Measurements from ENCODE around the gene CEP135. TPM values are rescaled to one million over a fixed set of nuclear protein-coding genes. Genes with fewer than 3 reads are reported as not detected.

The CEP135 gene
- total RNA-seq, result 10 to 100 TPM; 18.0 to 18.8 TPM

GRCh38 chr4:55948726-55949481 lies at the start of gene CEP135:
TSS of gene CEP135 (plus strand) at chr4:55948945. CDS start at chr4:55952131, 3,186 bp downstream.
- Mint-ChIP-seq H3K4me3 (peak within 1 kb of the TSS; percentile 78), H3K36me3 (ENCODE audit: low read depth) (peaks cover 20% of the 10 kb centered on the region), H3K27ac (peak within 1 kb of the TSS; percentile 94), H3K9me3 (peaks cover 7% of the 10 kb centered on the region), H3K27me3 (no peaks in the 10 kb centered on the region), H3K4me1 (peaks cover 46% of the 10 kb centered on the region)
- ChIA-PET POLR2A (interaction anchor here (0.6 to 3.4 kb wide), 26 partner anchors 9 to 1029 kb away, joined by 3 to 27 read pairs (median 5); partner anchors contain the start of genes AASDH, EXOC1, NOA1 and PAICS), CTCF (interaction anchor here (0.6 to 2.8 kb wide), 47 partner anchors 9 to 1029 kb away, joined by 3 to 24 read pairs (median 4); partner anchors contain the start of genes AASDH, EXOC1, NOA1 and PAICS)
- DNase-seq, result peak; percentile 95

GRCh38 chr4:55902677-55903076 lies 46.1 kb upstream of the CEP135 start:
- H3K27me3 Mint-ChIP-seq, result no peaks in the 10 kb centered on the region
- no peaks in the 10 kb centered on the region for H3K9me3 Mint-ChIP-seq
- H3K4me3 Mint-ChIP-seq, result no peak overlapping the region
- H3K27ac Mint-ChIP-seq, result no peak overlapping the region
- POLR2A ChIA-PET, result no interaction called here
- peaks cover 12% of the 10 kb centered on the region for H3K4me1 Mint-ChIP-seq
- CTCF ChIA-PET, result interaction anchor here (0.7 kb wide), 1 partner anchor 9 kb away, joined by 3 read pairs; no protein-coding TSS in a partner anchor
- no peak for DNase-seq
- H3K36me3 Mint-ChIP-seq (ENCODE audit: low read depth), result peaks cover 44% of the 10 kb centered on the region

DNA sequence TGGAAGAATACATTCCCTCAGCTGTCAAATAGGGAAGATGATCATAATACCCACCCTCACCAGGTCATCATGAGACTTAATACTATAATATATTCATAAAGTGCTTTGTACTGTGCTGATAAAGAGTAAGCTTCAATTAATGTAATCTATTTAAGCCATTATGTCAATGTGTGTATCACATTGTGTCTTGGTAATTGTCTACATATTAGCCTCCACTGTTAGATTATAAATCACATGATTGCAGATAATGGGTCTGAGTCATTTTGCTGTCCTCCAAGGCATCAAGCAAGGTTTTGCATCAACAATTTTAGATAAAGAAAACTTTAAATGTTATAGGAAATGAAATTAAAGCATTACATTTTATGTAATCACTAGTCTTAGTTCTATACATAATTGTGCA lies 45.2 kb upstream of the CEP135 start:
- peaks cover 12% of the 10 kb centered on the region for H3K4me1 Mint-ChIP-seq
- no peak overlapping the region for H3K27ac Mint-ChIP-seq
- no peak overlapping the region for H3K4me3 Mint-ChIP-seq
- DNase-seq, result no peak
- POLR2A ChIA-PET, result no interaction called here
- CTCF ChIA-PET, result interaction anchor here (0.7 kb wide), 1 partner anchor 10 kb away, joined by 3 read pairs; no protein-coding TSS in a partner anchor
- peaks cover 40% of the 10 kb centered on the region for H3K36me3 Mint-ChIP-seq (ENCODE audit: low read depth)
- H3K27me3 Mint-ChIP-seq, result no peaks in the 10 kb centered on the region
- H3K9me3 Mint-ChIP-seq, result no peaks in the 10 kb centered on the region

DNA sequence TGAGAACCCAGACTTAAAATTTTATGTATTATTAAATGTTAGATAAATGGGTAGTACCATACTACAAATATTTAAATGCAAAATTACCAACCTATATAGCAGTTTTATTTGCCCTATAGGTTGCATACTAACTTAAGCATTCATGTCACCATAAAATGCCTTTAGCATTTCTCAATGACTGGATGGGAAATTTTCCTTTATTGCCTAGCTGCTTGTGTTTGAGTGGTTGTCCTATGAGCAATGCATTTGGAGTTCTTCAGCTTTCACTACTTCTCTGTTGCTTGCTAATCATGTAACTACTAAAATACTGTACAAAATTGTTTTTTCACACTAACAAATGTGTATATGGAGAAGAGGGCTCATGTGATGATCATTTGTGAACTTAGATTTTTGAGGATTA lies 44.2 kb upstream of the CEP135 start:
- ChIA-PET POLR2A (no interaction called here), CTCF (no interaction called here)
- Mint-ChIP-seq H3K27ac (no peak overlapping the region), H3K9me3 (no peaks in the 10 kb centered on the region), H3K36me3 (ENCODE audit: low read depth) (peaks cover 40% of the 10 kb centered on the region), H3K4me3 (no peak overlapping the region), H3K27me3 (no peaks in the 10 kb centered on the region), H3K4me1 (peaks cover 12% of the 10 kb centered on the region)
- no peak for DNase-seq

- no peaks in the 10 kb centered on the region for H3K27me3 Mint-ChIP-seq
- H3K36me3 Mint-ChIP-seq (ENCODE audit: low read depth), result peaks cover 32% of the 10 kb centered on the region
- peaks cover 12% of the 10 kb centered on the region for H3K4me1 Mint-ChIP-seq
- no peaks in the 10 kb centered on the region for H3K9me3 Mint-ChIP-seq
- H3K27ac Mint-ChIP-seq, result no peak overlapping the region
- no peak for DNase-seq
- POLR2A ChIA-PET, result no interaction called here
- CTCF ChIA-PET, result interaction anchor here (1.3 to 2.1 kb wide), 2 partner anchors 40 to 42 kb away, joined by 3 to 6 read pairs; partner anchors contain the start of gene CEP135
- H3K4me3 Mint-ChIP-seq, result no peak overlapping the region
Measured at GRCh38 chr4:55906323-55906722, 42.4 kb upstream of the CEP135 start.

- Mint-ChIP-seq H3K27me3 (no peaks in the 10 kb centered on the region), H3K4me1 (peaks cover 12% of the 10 kb centered on the region), H3K27ac (no peak overlapping the region), H3K36me3 (ENCODE audit: low read depth) (peaks cover 32% of the 10 kb centered on the region), H3K9me3 (no peaks in the 10 kb centered on the region), H3K4me3 (no peak overlapping the region)
- POLR2A ChIA-PET, result no interaction called here
- CTCF ChIA-PET, result interaction anchor here (1.3 to 2.1 kb wide), 2 partner anchors 41 kb away, joined by 3 to 6 read pairs; partner anchors contain the start of gene CEP135
- no peak for DNase-seq
Measured at GRCh38 chr4:55906989-55907388, 41.8 kb upstream of the CEP135 start.

GRCh38 chr4:55907469-55907868 lies 41.3 kb upstream of the CEP135 start:
- no peaks in the 10 kb centered on the region for H3K27me3 Mint-ChIP-seq
- H3K36me3 Mint-ChIP-seq (ENCODE audit: low read depth), result peaks cover 28% of the 10 kb centered on the region
- H3K9me3 Mint-ChIP-seq, result no peaks in the 10 kb centered on the region
- CTCF ChIA-PET, result no interaction called here
- H3K4me1 Mint-ChIP-seq, result peaks cover 12% of the 10 kb centered on the region
- no peak overlapping the region for H3K4me3 Mint-ChIP-seq
- no peak overlapping the region for H3K27ac Mint-ChIP-seq
- POLR2A ChIA-PET, result no interaction called here
- no peak for DNase-seq

GRCh38 chr4:55910140-55910539 lies 38.6 kb upstream of the CEP135 start:
- no peak for DNase-seq
- H3K9me3 Mint-ChIP-seq, result no peaks in the 10 kb centered on the region
- CTCF ChIA-PET, result no interaction called here
- H3K4me1 Mint-ChIP-seq, result peaks cover 12% of the 10 kb centered on the region
- POLR2A ChIA-PET, result no interaction called here
- H3K36me3 Mint-ChIP-seq (ENCODE audit: low read depth), result peaks cover 16% of the 10 kb centered on the region
- H3K4me3 Mint-ChIP-seq, result no peak overlapping the region
- no peak overlapping the region for H3K27ac Mint-ChIP-seq
- H3K27me3 Mint-ChIP-seq, result no peaks in the 10 kb centered on the region

DNA sequence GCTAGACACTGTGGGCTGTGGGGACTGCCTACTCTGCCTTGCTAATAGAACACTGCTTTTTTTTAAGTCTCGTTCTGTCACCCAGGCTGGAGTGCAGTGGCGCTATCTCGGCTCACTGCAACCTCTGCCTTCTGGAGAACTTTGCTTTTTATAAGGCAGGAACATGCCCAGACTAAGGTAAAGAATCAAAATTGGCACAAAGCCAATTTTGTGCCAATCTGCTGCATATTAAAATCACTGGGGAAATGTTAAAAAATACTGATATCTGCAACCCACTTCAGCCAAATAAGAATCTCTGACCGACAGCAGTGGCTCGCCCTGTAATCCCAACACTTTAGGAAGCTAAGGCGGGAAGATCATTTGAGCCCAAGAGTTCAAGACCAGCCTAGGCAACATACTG lies 36.5 kb upstream of the CEP135 start:
- H3K9me3 Mint-ChIP-seq, result no peaks in the 10 kb centered on the region
- H3K4me3 Mint-ChIP-seq, result no peak overlapping the region
- ChIA-PET POLR2A (interaction anchor here (1.1 kb wide), 1 partner anchor 37 kb away, joined by 3 read pairs; the partner anchor contains the start of gene CEP135), CTCF (no interaction called here)
- H3K27me3 Mint-ChIP-seq, result no peaks in the 10 kb centered on the region
- peaks cover 4% of the 10 kb centered on the region for H3K4me1 Mint-ChIP-seq
- no peak overlapping the region for H3K27ac Mint-ChIP-seq
- no peak for DNase-seq
- H3K36me3 Mint-ChIP-seq (ENCODE audit: low read depth), result peaks cover under 1% of the 10 kb centered on the region

DNA sequence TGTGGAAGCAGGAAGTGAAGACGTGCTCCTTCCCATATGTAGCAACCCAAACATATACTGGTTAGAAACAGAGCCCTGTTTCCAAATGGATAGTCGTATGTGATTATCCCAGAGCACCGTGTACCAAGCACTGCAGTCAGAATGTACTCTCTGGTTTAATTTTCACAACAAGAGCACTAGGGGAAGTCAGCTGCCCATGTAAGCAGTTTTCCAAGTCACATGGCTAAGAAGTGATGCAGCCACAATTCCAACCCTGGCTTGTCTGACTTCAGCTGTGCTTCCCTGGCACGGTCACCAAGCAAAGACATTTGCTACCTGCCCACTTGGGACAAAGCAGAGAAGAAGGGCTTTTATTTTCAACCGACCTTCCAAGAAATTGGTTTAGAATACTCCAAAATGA lies 28.2 kb upstream of the CEP135 start:
- Mint-ChIP-seq H3K4me1 (no peaks in the 10 kb centered on the region), H3K4me3 (no peak overlapping the region), H3K27me3 (no peaks in the 10 kb centered on the region), H3K36me3 (ENCODE audit: low read depth) (no peaks in the 10 kb centered on the region), H3K9me3 (no peaks in the 10 kb centered on the region), H3K27ac (no peak overlapping the region)
- CTCF ChIA-PET, result interaction anchor here (1.4 kb wide), 1 partner anchor 28 kb away, joined by 4 read pairs; the partner anchor contains the start of gene CEP135
- no peak for DNase-seq
- POLR2A ChIA-PET, result no interaction called here

- no peaks in the 10 kb centered on the region for H3K4me1 Mint-ChIP-seq
- no peaks in the 10 kb centered on the region for H3K9me3 Mint-ChIP-seq
- ChIA-PET CTCF (no interaction called here), POLR2A (no interaction called here)
- H3K27ac Mint-ChIP-seq, result no peak overlapping the region
- DNase-seq, result no peak
- no peaks in the 10 kb centered on the region for H3K27me3 Mint-ChIP-seq
- H3K36me3 Mint-ChIP-seq (ENCODE audit: low read depth), result no peaks in the 10 kb centered on the region
- no peak overlapping the region for H3K4me3 Mint-ChIP-seq
Measured at GRCh38 chr4:55921093-55921492, 27.7 kb upstream of the CEP135 start.

- CTCF ChIA-PET, result no interaction called here
- H3K27me3 Mint-ChIP-seq, result no peaks in the 10 kb centered on the region
- no peaks in the 10 kb centered on the region for H3K36me3 Mint-ChIP-seq (ENCODE audit: low read depth)
- H3K4me3 Mint-ChIP-seq, result no peak overlapping the region
- no peak for DNase-seq
- H3K9me3 Mint-ChIP-seq, result no peaks in the 10 kb centered on the region
- H3K4me1 Mint-ChIP-seq, result no peaks in the 10 kb centered on the region
- H3K27ac Mint-ChIP-seq, result no peak overlapping the region
- POLR2A ChIA-PET, result no interaction called here
Measured at GRCh38 chr4:55925241-55925640, 23.5 kb upstream of the CEP135 start.

- no peak overlapping the region for H3K27ac Mint-ChIP-seq
- H3K4me3 Mint-ChIP-seq, result no peak overlapping the region
- no peaks in the 10 kb centered on the region for H3K9me3 Mint-ChIP-seq
- ChIA-PET POLR2A (no interaction called here), CTCF (no interaction called here)
- H3K27me3 Mint-ChIP-seq, result no peaks in the 10 kb centered on the region
- DNase-seq, result no peak
- no peaks in the 10 kb centered on the region for H3K4me1 Mint-ChIP-seq
- no peaks in the 10 kb centered on the region for H3K36me3 Mint-ChIP-seq (ENCODE audit: low read depth)
Measured at GRCh38 chr4:55926610-55927009, 22.1 kb upstream of the CEP135 start.

Measured in activated CD4-positive, alpha-beta memory T cell treated with anti-CD3 and anti-CD28 coated beads, Interleukin-2, amount 10 ng/mL, durations not matched to agents 7 days and 5 days (primary cell).